GM19328 (cell line): ENCODE measurements around the gene H19.

Source experiments
- ATAC-seq: cut with Tn5 transposase; IDR thresholded peaks from one replicate; pipeline ENCODE4 v1.9.1; 2021; ENCODE audit warnings: mild to moderate bottlenecking, moderate library complexity; ENCODE audit not compliant: unreplicated experiment

Gene H19

GRCh38 chr11:1987024-1987423 lies 10.6 kb downstream of the H19 start:
- no peak for ATAC-seq

- no peak for ATAC-seq
These were observed 14.1 kb downstream of the H19 start for GRCh38 chr11:1983601-1983961.

DNA sequence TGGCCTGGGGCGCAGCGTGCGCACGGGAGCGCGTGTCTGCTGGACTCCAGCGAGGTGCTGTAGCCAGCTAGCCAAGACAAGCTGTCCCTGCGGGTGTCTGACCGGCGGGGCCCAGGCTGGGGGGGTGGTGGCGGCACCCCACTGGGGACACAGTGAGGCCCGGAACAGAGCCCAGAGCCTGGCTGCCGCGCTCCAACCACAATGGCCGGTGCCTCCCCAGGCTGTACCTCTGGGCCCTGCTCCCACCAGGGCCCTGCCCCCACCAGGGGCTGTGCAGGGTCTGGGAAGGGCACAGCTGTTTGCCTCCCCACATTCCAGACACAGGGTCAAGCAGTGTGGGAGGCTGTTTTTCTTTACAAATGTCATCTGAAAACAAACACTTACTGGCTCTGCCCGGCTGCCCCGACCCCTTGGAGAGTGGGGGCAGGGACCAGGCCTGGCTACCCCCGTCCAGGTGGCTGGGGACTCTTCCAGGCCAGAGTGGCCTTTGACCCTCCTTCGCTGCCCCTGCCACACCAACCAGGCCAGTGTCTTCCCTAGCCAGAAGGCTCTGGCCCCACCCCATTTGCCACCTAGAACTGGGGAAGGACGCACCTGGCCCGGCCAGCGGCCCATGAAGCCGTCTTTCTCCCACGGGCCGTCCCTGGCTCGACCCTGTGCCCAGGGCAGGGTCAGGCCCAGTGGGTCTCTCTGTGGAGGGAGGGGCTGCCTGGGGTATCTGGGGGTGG lies 14.6 kb downstream of the H19 start:
- ATAC-seq, result no peak

- no peak for ATAC-seq
These were observed 18.0 kb downstream of the H19 start for GRCh38 chr11:1979607-1980006.

- ATAC-seq, result no peak
These were observed 18.7 kb downstream of the H19 start for GRCh38 chr11:1978720-1979473.

GRCh38 chr11:1975185-1975584 lies 22.5 kb downstream of the H19 start:
- ATAC-seq, result no peak

DNA sequence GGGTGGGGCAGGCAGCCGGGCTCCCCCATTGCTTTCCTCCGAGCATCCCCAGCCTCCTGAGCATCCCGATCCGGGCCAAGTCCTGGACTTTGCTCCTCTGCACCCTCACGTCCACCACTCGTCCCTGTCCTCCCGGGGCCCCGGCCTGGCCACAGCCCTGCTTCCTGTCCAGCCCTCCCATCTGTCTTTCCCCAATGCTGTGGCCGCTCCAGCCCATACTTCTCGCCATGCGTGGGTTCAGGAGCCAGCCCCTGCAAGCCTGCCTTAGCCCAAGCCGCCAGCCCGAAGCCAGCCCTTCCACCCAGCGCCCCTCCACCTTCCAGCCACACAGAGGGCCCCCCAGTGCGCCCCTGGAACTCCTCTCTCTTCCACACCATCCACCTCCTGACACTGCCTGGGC lies 26.7 kb downstream of the H19 start:
- ATAC-seq, result no peak

DNA sequence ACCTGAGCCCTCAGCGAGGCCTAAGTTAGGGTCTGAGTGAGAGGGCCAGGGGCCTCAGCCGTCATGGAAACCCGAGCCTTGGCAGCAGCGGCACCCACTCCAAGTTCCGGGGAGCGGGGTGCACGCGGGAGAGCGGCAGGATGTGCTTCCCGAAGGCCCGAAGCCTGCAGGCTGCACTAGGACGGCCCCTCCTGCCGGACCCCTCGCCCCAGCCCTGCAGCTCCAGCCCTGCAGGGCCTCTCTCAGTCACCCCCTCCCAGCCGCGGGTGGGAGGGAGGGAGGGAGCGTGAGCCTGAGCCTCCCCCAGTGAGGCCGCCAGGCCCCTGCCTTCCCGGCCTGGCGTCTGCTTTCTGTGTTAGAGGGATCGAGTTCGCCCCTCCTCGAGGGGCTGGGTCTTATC lies 27.9 kb downstream of the H19 start:
- no peak for ATAC-seq

- ATAC-seq, result no peak
These were observed 28.6 kb downstream of the H19 start for GRCh38 chr11:1969035-1969434.

- no peak for ATAC-seq
These were observed 29.1 kb downstream of the H19 start for GRCh38 chr11:1968454-1969002.

- no peak for ATAC-seq
These were observed 29.9 kb downstream of the H19 start for GRCh38 chr11:1967641-1968225.

GRCh38 chr11:1966531-1966930 lies 31.1 kb downstream of the H19 start:
- no peak for ATAC-seq

GRCh38 chr11:1964955-1965354 lies 32.7 kb downstream of the H19 start:
- ATAC-seq, result no peak

DNA sequence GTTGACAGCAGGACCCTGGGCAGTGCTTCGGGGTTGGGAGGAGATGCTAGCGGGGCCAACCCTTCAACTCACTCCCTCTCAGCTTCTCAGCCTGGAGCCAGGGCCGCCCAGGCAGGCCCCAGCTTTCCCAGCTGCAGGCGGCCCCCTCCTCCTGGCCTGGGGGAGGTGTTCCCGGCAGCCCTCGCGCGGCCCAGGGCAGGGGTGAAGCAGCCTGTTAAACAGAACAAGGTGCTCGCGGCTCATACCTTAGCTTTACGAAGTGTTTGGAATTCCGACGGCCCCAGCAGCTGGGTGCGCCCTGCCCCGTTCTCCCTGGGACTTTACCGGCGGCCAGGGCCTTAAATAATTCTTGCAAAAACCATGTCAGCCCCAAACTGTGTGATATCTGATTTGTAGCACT lies 33.3 kb downstream of the H19 start:
- no peak for ATAC-seq

DNA sequence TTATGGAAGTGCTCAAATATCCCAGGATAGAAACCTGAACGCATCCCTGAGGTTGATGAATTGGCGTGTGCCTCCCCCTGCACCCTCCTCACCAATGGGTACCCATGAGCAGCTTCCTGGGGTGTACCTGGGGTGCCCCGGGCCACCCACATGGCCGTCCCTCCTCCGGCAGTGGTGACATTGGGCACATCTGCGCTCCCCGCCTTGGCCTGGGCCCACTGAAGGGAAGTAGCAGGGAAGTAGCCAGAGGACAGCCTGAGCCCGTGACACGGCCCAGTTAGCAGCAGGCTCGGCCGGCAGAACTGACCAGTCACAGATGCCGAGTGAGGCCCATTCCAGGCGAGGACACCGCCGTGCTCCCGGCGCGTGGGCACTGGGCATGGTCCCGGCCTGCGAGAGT lies 33.8 kb downstream of the H19 start:
- no peak for ATAC-seq

DNA sequence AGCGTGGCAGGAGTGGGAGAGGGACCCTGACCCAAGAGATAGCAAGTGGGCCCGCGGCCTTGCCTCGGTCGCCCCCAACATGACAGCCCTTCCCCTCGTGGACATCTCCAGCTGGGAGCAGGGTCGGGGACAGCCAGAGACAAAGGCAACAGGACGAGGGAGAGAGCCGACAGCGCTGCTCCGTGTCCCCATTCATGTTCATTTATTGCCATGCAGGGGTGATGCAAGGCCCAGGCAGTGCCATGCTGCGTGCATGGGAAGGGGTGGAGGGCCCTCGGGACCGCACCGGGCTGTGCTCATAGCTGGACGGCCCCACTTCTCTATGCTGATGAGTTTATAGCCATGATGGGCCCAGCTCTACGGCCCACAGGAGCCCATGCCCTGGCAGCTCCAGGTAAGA lies 37.9 kb downstream of the H19 start:
- no peak for ATAC-seq

GRCh38 chr11:1958367-1958766 lies 39.3 kb downstream of the H19 start:
- ATAC-seq, result no peak

GRCh38 chr11:1953489-1954266 lies 44.0 kb downstream of the H19 start:
- no peak for ATAC-seq

- no peak for ATAC-seq
These were observed 44.7 kb downstream of the H19 start for GRCh38 chr11:1952806-1953482.

GRCh38 chr11:1949922-1950321 lies 47.7 kb downstream of the H19 start:
- no peak for ATAC-seq

DNA sequence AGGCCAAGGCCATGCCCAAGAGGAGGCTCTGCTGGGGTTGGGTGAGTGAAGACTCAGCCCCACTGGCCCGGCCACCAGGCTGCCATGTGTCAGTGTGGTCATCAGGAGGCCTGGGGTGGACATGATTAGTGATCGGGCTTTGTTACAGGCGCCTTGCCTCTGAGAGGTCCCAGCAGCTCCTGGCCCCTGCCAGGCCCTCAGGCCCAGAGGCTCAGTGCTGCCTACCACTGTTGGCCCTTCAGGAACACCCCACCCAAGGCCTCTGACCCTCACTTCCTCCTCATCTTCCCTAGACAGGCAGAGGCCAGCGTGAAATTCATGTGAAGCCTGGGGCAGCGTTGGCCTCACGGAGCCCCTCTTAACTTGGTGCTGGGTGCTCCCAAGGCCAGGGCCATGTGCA lies 48.3 kb downstream of the H19 start:
- no peak for ATAC-seq
